Measurements from ENCODE around the gene MRPL24. TPM values are rescaled to one million over a fixed set of nuclear protein-coding genes. Genes with fewer than 3 reads are reported as not detected.
A peak's percentile ranks its signal among the peaks of the same experiment; 100 is the strongest.

The MRPL24 gene
- total RNA-seq, 2 experiments from 2014 or later, result 84.2 to 93.6 TPM

DNA sequence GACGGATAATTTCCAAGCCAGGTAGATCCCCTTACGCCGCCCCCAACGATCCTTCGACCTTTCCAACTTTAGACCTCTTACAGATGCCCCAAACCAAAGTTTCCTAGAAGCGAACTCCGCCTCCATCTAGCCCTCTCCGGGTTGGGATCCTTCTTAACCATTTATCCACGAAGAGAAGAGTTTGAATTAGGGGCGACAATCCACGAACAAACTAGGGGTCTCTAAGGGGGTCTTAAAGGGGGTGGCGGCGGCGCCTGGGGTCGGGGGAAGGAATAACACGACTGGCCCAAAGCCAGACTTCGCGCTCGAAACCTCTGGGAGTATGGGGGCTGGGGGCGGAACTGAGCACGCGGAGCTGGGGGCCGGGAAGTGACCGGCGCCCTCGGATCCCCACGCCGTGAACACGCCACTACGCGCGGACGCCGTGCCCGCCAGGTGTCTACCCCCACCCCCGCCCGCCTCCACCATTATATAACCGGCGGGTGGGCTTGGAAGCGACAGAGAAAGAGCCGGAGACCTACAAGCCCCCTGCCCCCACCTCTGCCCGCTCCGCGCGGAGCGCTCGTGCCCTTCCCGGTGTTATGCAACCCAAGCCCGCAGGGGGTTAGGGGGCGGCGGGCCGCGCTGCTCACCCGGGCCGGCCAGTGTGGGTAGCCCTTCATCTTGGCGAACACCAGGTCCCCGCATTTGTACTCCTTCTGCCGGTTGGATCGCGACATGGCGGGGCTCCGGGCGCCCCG is 10.0 kb upstream of the MRPL24 start:
- intact Hi-C loops (cut with micrococcal nuclease), result loop anchor here (10.0 kb wide), 1 partner anchor 246 kb away; the partner anchor contains the start of gene MEF2D
- ChIA-PET CTCF (interaction anchor here (6.6 kb wide), 1 partner anchor 24 kb away, joined by 80 read pairs; the partner anchor contains the start of genes ISG20L2 and METTL25B), POLR2A (interaction anchor here (0.6 to 4.7 kb wide), 10 partner anchors 9 to 96 kb away, joined by 3 to 60 read pairs (median 6); partner anchors contain the start of genes ISG20L2, METTL25B, MRPL24 and PRCC)
- H3K4me1 Mint-ChIP-seq (ENCODE audit: low read depth), result peaks cover 37% of the 10 kb centered on the region
- H3K9me3 Mint-ChIP-seq, result no peaks in the 10 kb centered on the region
- peak overlapping the region; percentile 92 for H3K4me3 Mint-ChIP-seq
- H3K27me3 Mint-ChIP-seq, result no peaks in the 10 kb centered on the region
- peak; percentile 57 for DNase-seq
- peak; percentile 7 for ATAC-seq
- TF ChIP-seq CTCF (IDR thresholded peaks at IDR 0.05), result no peak
- peak overlapping the region; percentile 98 for H3K27ac Mint-ChIP-seq
- H3K36me3 Mint-ChIP-seq (ENCODE audit: low read depth), result peaks cover 33% of the 10 kb centered on the region

DNA sequence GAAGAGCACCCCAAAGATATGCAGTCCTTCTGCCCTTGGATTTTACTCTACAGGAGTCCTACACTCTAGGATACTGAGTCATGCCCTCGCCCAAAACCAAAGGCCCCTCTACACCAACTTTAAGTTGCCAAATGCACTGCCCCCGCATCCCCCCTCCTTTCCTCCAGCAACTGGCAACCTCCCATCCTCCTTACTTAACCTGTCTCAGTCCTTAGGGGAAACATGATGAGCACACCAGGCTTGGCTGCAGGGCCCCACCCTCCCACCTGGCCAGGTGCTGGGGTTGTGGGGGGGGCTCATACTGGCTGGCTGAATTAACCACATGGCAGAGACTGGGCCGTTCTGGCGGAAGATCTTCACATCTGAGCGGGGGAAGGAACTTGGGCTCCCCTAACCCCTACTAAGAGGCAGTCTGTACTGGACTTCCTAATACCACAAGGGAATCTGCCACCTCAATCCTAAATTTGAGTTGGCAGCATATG is 9.3 kb upstream of the MRPL24 start:
- TF ChIP-seq CTCF (IDR thresholded peaks at IDR 0.05), result no peak
- peaks cover 39% of the 10 kb centered on the region for H3K36me3 Mint-ChIP-seq (ENCODE audit: low read depth)
- H3K4me3 Mint-ChIP-seq, result peak overlapping the region; percentile 92
- DNase-seq (peak; percentile 80), ATAC-seq (peak; percentile 24)
- peak overlapping the region; percentile 98 for H3K27ac Mint-ChIP-seq
- CTCF ChIA-PET, result interaction anchor here (6.6 kb wide), 1 partner anchor 23 kb away, joined by 80 read pairs; the partner anchor contains the start of genes ISG20L2 and METTL25B
- peaks cover 42% of the 10 kb centered on the region for H3K4me1 Mint-ChIP-seq (ENCODE audit: low read depth)
- POLR2A ChIA-PET, result interaction anchor here (0.6 to 4.7 kb wide), 8 partner anchors 9 to 1921 kb away, joined by 3 to 60 read pairs (median 6); partner anchors contain the start of genes ISG20L2, METTL25B, MRPL24 and PRCC
- no peaks in the 10 kb centered on the region for H3K9me3 Mint-ChIP-seq
- H3K27me3 Mint-ChIP-seq, result no peaks in the 10 kb centered on the region
- intact Hi-C loops (cut with micrococcal nuclease), result loop anchor here (10.0 kb wide), 1 partner anchor 245 kb away; the partner anchor contains the start of gene MEF2D

GRCh38 chr1:156749419-156750118 is 8.7 kb upstream of the MRPL24 start:
- DNase-seq (no peak), ATAC-seq (no peak)
- ChIA-PET CTCF (interaction anchor here (6.6 kb wide), 1 partner anchor 23 kb away, joined by 80 read pairs; the partner anchor contains the start of genes ISG20L2 and METTL25B), POLR2A (interaction anchor here (0.7 to 4.7 kb wide), 6 partner anchors 8 to 1922 kb away, joined by 3 to 60 read pairs (median 24); partner anchors contain the start of genes ISG20L2, METTL25B, MRPL24 and PRCC)
- no peaks in the 10 kb centered on the region for H3K27me3 Mint-ChIP-seq
- intact Hi-C loops (cut with micrococcal nuclease), result loop anchor here (10.0 kb wide), 1 partner anchor 245 kb away; the partner anchor contains the start of gene MEF2D
- H3K4me3 Mint-ChIP-seq, result peak overlapping the region; percentile 92
- H3K36me3 Mint-ChIP-seq (ENCODE audit: low read depth), result peaks cover 46% of the 10 kb centered on the region
- TF ChIP-seq CTCF (IDR thresholded peaks at IDR 0.05), result no peak
- peak overlapping the region; percentile 98 for H3K27ac Mint-ChIP-seq
- H3K4me1 Mint-ChIP-seq (ENCODE audit: low read depth), result peaks cover 46% of the 10 kb centered on the region
- H3K9me3 Mint-ChIP-seq, result no peaks in the 10 kb centered on the region

- Mint-ChIP-seq H3K27ac (peak overlapping the region; percentile 98), H3K4me1 (ENCODE audit: low read depth) (peaks cover 49% of the 10 kb centered on the region), H3K36me3 (ENCODE audit: low read depth) (peaks cover 50% of the 10 kb centered on the region), H3K27me3 (no peaks in the 10 kb centered on the region), H3K9me3 (no peaks in the 10 kb centered on the region), H3K4me3 (peak overlapping the region; percentile 92)
- CTCF ChIA-PET, result interaction anchor here (6.6 kb wide), 1 partner anchor 22 kb away, joined by 80 read pairs; the partner anchor contains the start of genes ISG20L2 and METTL25B
- DNase-seq (no peak), ATAC-seq (no peak)
- POLR2A ChIA-PET, result interaction anchor here (1.4 to 4.7 kb wide), 5 partner anchors 7 to 20 kb away, joined by 5 to 60 read pairs (median 41); partner anchors contain the start of genes ISG20L2, METTL25B, MRPL24 and PRCC
- intact Hi-C loops (cut with micrococcal nuclease), result no loop called here
- no peak for TF ChIP-seq CTCF (IDR thresholded peaks at IDR 0.05)
These were observed 8.0 kb upstream of the MRPL24 start for GRCh38 chr1:156748670-156749418.

Measured in activated CD8-positive, alpha-beta T cell treated with anti-CD3 and anti-CD28 coated beads for 36 hours (primary cell).